Sigmoid colon (tissue), 4 donors: ENCODE data around the gene TRMT61B.

ENCODE experiments used
- EP300 ChIP-seq, 4 donors: sonication (generic); formaldehyde crosslinking; IDR thresholded peaks; one replicate each; pipeline ENCODE4 v1.6.1; 2017; ENCODE audit warnings: antibody characterized with exemption in 4 of 4
- POLR2A ChIP-seq, 2 donors: fragments of 450-650 bp; IDR thresholded peaks; one replicate each; pipeline ENCODE4 v1.6.1; 2016; ENCODE audit warnings: antibody characterized with exemption in 2 of 2, mild to moderate bottlenecking in 2 of 2, moderate library complexity in 2 of 2
- POLR2AphosphoS5 ChIP-seq, 4 donors: sonication (generic); formaldehyde crosslinking; IDR thresholded peaks; one replicate each; pipeline ENCODE4 v1.6.1; 2017; ENCODE audit warnings: antibody characterized with exemption in 4 of 4
- TF ChIP-seq, protein P1 (sequence below), 4 experiments: fragments of 450-650 bp in 3 of 4; fragments of 200-600 bp in 1 of 4; IDR thresholded peaks; one replicate each; pipeline ENCODE4 v1.5.1; 2016 to 2019; ENCODE audit warnings: antibody characterized with exemption in 4 of 4, mild to moderate bottlenecking in 3 of 4, moderate library complexity in 2 of 4

DNA sequence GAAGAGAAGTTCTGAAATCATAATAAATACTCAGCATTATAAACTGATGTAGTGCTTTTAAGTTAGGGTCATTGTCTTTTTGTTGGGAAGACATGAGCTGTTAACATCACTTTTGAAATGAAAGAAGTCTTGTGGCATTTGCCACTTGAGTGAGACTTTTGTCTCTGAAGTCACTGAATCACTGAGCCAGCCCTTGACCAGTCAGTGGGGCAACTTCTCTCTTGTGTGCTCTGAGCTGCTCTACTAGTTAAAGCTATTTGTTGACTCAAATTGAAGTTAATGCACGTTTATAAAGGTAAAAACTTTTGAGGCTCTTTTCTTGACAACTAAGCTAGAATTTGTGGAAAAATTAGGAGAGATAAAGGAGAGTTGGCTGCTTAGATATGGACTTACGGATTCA, 31.1 kb upstream of the TRMT61B start:
- TF ChIP-seq EP300 (IDR thresholded peaks at IDR 0.05), result no peak
- no peak for TF ChIP-seq POLR2AphosphoS5 (IDR thresholded peaks at IDR 0.05)
- TF ChIP-seq, protein P1, sequence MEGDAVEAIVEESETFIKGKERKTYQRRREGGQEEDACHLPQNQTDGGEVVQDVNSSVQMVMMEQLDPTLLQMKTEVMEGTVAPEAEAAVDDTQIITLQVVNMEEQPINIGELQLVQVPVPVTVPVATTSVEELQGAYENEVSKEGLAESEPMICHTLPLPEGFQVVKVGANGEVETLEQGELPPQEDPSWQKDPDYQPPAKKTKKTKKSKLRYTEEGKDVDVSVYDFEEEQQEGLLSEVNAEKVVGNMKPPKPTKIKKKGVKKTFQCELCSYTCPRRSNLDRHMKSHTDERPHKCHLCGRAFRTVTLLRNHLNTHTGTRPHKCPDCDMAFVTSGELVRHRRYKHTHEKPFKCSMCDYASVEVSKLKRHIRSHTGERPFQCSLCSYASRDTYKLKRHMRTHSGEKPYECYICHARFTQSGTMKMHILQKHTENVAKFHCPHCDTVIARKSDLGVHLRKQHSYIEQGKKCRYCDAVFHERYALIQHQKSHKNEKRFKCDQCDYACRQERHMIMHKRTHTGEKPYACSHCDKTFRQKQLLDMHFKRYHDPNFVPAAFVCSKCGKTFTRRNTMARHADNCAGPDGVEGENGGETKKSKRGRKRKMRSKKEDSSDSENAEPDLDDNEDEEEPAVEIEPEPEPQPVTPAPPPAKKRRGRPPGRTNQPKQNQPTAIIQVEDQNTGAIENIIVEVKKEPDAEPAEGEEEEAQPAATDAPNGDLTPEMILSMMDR (IDR thresholded peaks at IDR 0.05), result no peak
- no peak for TF ChIP-seq POLR2A (IDR thresholded peaks at IDR 0.05)
